ENCODE measurements around the gene TSN.

Gene TSN

DNA sequence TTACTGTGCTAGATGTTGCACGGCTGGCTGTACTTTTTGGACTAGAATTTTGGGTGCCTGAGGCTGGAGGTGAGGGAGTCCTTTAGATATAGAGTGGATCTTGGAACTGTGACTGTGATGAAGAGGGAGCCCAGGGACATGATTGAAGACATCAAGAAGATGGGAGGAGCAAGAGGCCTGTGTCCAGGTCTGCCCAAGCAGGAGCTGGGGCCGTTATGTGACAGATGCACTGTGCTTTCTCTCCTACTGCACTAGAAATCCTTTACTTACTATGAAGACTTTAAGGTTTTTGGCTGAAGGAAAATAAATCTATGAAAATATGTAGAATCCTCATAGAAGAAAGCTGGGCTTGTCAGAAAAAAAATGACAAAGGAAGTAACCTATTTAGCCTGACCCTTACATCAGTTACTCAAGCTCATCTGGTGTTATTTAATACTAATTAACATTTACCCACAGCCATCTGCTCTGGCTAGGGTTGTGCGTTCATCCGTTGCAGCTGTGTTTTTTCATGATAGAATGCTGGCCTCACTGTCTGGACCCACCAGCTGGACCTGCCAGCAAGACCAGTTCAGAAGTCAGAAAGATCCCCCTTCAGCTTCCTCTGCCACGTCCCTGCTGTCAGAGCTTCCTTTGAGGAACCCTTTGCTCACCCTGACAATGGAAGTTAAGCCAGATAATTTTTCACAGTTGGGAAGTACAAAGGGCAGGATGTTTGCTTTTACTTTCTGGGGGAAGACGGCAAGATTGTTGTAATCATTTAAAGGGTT lies 16.7 kb downstream of the TSN start:
- Histone ChIP-seq H3K36me3 (replicated peaks) (peaks cover 1% of the 10 kb centered on the region), H3K27me3 (replicated peaks) (no peaks in the 10 kb centered on the region), H3K4me3 (ENCODE audit: low read depth, low read length) (no peak overlapping the region), H3K27ac (no peak overlapping the region)
- TF ChIP-seq, protein P1, sequence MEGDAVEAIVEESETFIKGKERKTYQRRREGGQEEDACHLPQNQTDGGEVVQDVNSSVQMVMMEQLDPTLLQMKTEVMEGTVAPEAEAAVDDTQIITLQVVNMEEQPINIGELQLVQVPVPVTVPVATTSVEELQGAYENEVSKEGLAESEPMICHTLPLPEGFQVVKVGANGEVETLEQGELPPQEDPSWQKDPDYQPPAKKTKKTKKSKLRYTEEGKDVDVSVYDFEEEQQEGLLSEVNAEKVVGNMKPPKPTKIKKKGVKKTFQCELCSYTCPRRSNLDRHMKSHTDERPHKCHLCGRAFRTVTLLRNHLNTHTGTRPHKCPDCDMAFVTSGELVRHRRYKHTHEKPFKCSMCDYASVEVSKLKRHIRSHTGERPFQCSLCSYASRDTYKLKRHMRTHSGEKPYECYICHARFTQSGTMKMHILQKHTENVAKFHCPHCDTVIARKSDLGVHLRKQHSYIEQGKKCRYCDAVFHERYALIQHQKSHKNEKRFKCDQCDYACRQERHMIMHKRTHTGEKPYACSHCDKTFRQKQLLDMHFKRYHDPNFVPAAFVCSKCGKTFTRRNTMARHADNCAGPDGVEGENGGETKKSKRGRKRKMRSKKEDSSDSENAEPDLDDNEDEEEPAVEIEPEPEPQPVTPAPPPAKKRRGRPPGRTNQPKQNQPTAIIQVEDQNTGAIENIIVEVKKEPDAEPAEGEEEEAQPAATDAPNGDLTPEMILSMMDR (IDR thresholded peaks at IDR 0.05; ENCODE audit: low read depth, low read length, missing control alignments): no peak
- DNase-seq: no peak
- in situ Hi-C loops (cut with HindIII; ENCODE audit: low pct_ligation_motif_present, low sequenced_read_pairs): no loop called here

DNA sequence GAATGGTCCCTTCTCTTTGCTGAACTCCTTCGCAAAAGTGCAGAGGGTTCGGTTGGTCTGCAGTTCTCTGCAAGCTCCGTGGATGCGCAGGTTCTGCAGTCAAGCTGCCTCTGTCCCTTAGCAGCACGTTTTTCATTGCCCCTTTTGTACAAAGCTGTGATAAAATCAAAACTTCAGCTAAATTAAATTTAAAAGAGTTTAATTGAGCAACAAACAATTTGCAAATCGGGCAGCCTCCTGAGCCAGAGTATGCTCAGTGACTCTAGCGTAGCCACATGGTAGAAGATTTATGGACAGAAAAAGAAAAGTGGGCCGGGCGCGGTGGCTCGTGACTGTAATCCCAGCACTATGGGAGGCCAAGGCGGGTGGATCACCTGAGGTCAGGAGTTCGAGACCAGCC lies 18.8 kb downstream of the TSN start:
- DNase-seq: no peak
- TF ChIP-seq, protein P1 (IDR thresholded peaks at IDR 0.05; ENCODE audit: low read depth, low read length, missing control alignments): no peak
- no peaks in the 10 kb centered on the region for H3K36me3 ChIP-seq (replicated peaks)
- in situ Hi-C loops (cut with HindIII; ENCODE audit: low pct_ligation_motif_present, low sequenced_read_pairs): no loop called here
- H3K27ac ChIP-seq: no peak overlapping the region
- peaks cover 2% of the 10 kb centered on the region for H3K27me3 ChIP-seq (replicated peaks)
- H3K4me3 ChIP-seq (ENCODE audit: low read depth, low read length): no peak overlapping the region

DNA sequence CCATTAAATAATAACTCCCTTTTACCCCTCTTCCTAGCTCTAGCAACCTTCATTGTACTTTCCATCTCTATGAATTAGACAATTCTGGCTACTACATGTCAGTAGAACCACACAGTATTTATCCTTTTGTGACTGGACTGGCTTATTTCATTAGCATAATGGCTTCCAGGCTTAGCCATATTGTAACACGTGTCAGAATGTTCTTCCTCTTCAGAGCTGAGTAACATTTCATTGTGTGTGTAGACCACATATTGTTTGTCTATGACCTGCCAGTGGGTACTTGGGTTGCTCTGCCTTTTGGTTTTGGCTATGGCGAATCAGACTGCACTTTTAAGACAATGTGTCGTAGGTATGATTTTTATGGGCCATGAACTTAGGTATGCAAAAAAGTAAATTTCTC lies 20.9 kb downstream of the TSN start:
- no peak for DNase-seq
- H3K4me3 ChIP-seq (ENCODE audit: low read depth, low read length): no peak overlapping the region
- H3K27ac ChIP-seq: no peak overlapping the region
- H3K36me3 ChIP-seq (replicated peaks): no peaks in the 10 kb centered on the region
- TF ChIP-seq, protein P1 (IDR thresholded peaks at IDR 0.05; ENCODE audit: low read depth, low read length, missing control alignments): no peak
- in situ Hi-C loops (cut with HindIII; ENCODE audit: low pct_ligation_motif_present, low sequenced_read_pairs): no loop called here
- H3K27me3 ChIP-seq (replicated peaks): peaks cover 2% of the 10 kb centered on the region

DNA sequence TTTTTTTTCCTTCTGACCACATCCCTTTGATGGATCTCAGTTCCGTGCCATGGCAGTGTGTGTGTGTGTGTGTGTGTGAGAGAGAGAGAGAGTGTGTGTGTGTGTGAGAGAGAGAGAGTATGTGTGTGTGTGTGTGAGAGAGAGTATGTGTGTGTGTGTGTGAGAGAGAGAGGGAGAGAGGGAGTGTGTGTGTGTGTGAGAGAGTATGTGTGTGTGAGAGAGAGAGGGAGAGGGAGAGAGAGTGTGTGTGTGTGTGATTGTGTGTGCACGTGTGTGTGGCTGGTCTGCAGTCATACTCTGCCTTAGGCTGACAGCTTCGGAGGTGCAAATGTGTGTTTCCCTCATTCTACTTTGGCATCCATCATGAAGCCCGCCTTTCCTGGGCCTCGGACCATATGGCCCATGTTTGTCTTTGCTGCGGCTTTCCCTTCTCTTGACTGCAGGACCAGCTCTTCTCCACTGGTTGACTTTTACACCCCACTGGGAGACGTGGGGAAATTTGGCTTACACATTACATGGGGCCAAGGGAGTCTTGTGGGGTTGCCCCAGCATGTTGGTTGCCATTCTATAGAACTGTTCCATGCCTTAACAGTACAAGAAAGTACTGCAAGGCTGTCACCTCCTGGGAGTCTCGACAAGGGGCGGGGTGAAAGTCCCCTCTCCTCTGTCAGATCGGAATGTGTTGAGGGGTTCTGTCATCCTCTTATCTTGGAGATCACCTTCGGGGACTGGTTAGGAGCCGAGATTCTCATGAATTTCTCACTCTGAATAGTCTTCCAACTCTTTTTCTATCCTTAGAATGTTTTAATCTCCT lies 21.6 kb downstream of the TSN start:
- TF ChIP-seq, protein P1 (IDR thresholded peaks at IDR 0.05; ENCODE audit: low read depth, low read length, missing control alignments): no peak
- Histone ChIP-seq H3K27me3 (replicated peaks) (peaks cover 4% of the 10 kb centered on the region), H3K36me3 (replicated peaks) (no peaks in the 10 kb centered on the region), H3K27ac (peak overlapping the region; percentile 18), H3K4me3 (ENCODE audit: low read depth, low read length) (no peak overlapping the region)
- no peak for DNase-seq
- in situ Hi-C loops (cut with HindIII; ENCODE audit: low pct_ligation_motif_present, low sequenced_read_pairs): no loop called here

DNA sequence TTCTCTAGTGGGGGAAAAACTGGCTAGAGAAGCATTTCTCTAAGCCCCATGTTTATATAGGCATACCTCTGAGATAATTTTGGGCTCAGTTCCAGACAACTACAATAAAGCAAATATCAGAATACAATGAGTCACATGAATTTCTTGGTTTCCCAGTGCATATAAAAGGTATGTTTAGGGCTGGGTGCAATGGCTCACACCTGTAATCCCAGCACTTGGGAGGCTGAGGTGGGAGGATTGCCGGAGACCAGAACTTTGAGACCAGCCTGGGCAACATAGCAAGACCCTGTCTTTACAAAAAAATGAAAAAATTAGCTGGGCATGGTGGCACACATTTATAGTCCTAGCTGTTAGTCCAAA lies 22.2 kb downstream of the TSN start:
- Histone ChIP-seq H3K4me3 (ENCODE audit: low read depth, low read length) (no peak overlapping the region), H3K27ac (no peak overlapping the region), H3K36me3 (replicated peaks) (no peaks in the 10 kb centered on the region), H3K27me3 (replicated peaks) (peaks cover 4% of the 10 kb centered on the region)
- peak; percentile 59 for DNase-seq
- TF ChIP-seq, protein P1 (IDR thresholded peaks at IDR 0.05; ENCODE audit: low read depth, low read length, missing control alignments): no peak
- in situ Hi-C loops (cut with HindIII; ENCODE audit: low pct_ligation_motif_present, low sequenced_read_pairs): no loop called here
